ELF-1 (cell line): ENCODE measurements around the gene OBP2B.
"Not testable (repeated sequence)": the region's sequence is repeated elsewhere in the genome, so short reads cannot be mapped to it uniquely, and the experiment has no call there.

Source experiments
- DNase-seq: peaks from one replicate; pipeline ENCODE4 v3.0.0-alpha.2; 2016; ENCODE audit warnings: low read depth, low spot score

OBP2B gene

GRCh38 chr9:133202688-133203453, 6.2 kb downstream of the OBP2B start:
- no peak for DNase-seq

- DNase-seq, result no peak
These were observed 6.9 kb downstream of the OBP2B start for GRCh38 chr9:133202145-133202513.

GRCh38 chr9:133201424-133202144, 7.5 kb downstream of the OBP2B start:
- no peak for DNase-seq

- DNase-seq, result no peak
These were observed 8.4 kb downstream of the OBP2B start for GRCh38 chr9:133200631-133201030.

GRCh38 chr9:133199648-133200321, 9.3 kb downstream of the OBP2B start:
- DNase-seq, result no peak

GRCh38 chr9:133195029-133195428, 14.0 kb downstream of the OBP2B start:
- no peak for DNase-seq

GRCh38 chr9:133194597-133194996, 14.5 kb downstream of the OBP2B start:
- DNase-seq, result no peak

- DNase-seq, result no peak
These were observed 17.1 kb downstream of the OBP2B start for GRCh38 chr9:133191989-133192388.

- no peak for DNase-seq
These were observed 19.2 kb downstream of the OBP2B start for GRCh38 chr9:133189826-133190225.

GRCh38 chr9:133188843-133189180, 20.2 kb downstream of the OBP2B start:
- DNase-seq, result no peak

GRCh38 chr9:133188006-133188842, 20.8 kb downstream of the OBP2B start:
- peak; percentile 80 for DNase-seq

GRCh38 chr9:133187561-133188005, 21.5 kb downstream of the OBP2B start:
- no peak for DNase-seq

- DNase-seq, result no peak
These were observed 22.3 kb downstream of the OBP2B start for GRCh38 chr9:133186736-133187135.

- DNase-seq, result peak; percentile 43
These were observed 24.1 kb downstream of the OBP2B start for GRCh38 chr9:133184971-133185370.

- DNase-seq, result no peak
These were observed 26.9 kb downstream of the OBP2B start for GRCh38 chr9:133182151-133182550.

GRCh38 chr9:133181561-133181960, 27.5 kb downstream of the OBP2B start:
- DNase-seq, result no peak

- DNase-seq, result no peak
These were observed 28.1 kb downstream of the OBP2B start for GRCh38 chr9:133180953-133181352.

- no peak for DNase-seq
These were observed 36.0 kb downstream of the OBP2B start for GRCh38 chr9:133173056-133173455.

- no peak for DNase-seq
These were observed 37.7 kb downstream of the OBP2B start for GRCh38 chr9:133171161-133171961.

- no peak for DNase-seq
These were observed 38.3 kb downstream of the OBP2B start for GRCh38 chr9:133170716-133171115.

GRCh38 chr9:133169687-133170086, 39.4 kb downstream of the OBP2B start:
- DNase-seq, result not testable (repeated sequence)
